K562 (cell line): ENCODE data around the gene YBX1. TPM values are rescaled to one million over a fixed set of nuclear protein-coding genes. Genes with fewer than 3 reads are reported as not detected.
A peak's percentile ranks its signal among the peaks of the same experiment; 100 is the strongest.

Experiments used
- BRF2 ChIP-seq: IDR thresholded peaks from 3 replicates; pipeline ENCODE4 v1.6.1; 2011; ENCODE audit warnings: borderline replicate concordance, mild to moderate bottlenecking; ENCODE audit not compliant: insufficient read length, insufficient read depth
- CBX3 ChIP-seq, 2 experiments: IDR thresholded peaks; 1 replicate in 1 of 2; 2 replicates in 1 of 2; pipeline ENCODE4 v1.6.1; 2012; ENCODE audit warnings: inconsistent platforms in 2 of 2, low read length in 2 of 2, borderline replicate concordance in 1 of 2, control low read depth in 1 of 2
- HDGF ChIP-seq: fragments of 450-650 bp; IDR thresholded peaks from 2 replicates; pipeline ENCODE4 v1.6.1; 2016
- HNRNPUL1 ChIP-seq: fragments of 200-400 bp; formaldehyde crosslinking; IDR thresholded peaks from 2 replicates; pipeline ENCODE4 v1.6.1; 2017; ENCODE audit warnings: low read length
- IRF1 ChIP-seq: sonication (generic); formaldehyde crosslinking; IDR thresholded peaks from 2 replicates; pipeline ENCODE4 v1.8.0; 2022; ENCODE audit warnings: missing genetic modification reagents, mild to moderate bottlenecking, borderline replicate concordance
- KAT7 ChIP-seq: sonication (generic); formaldehyde crosslinking; IDR thresholded peaks from 2 replicates; pipeline ENCODE4 v1.8.0; 2022; ENCODE audit warnings: missing genetic modification reagents, mild to moderate bottlenecking, borderline replicate concordance
- KHSRP ChIP-seq: fragments of 450-650 bp; IDR thresholded peaks from 2 replicates; pipeline ENCODE4 v1.6.1; 2017
- MIER1 ChIP-seq: fragments of 450-650 bp; IDR thresholded peaks from 2 replicates; pipeline ENCODE4 v1.6.1; 2016; ENCODE audit warnings: antibody characterized with exemption, mild to moderate bottlenecking, low read depth
- NCOA2 ChIP-seq, 2 experiments: fragments of 450-650 bp; IDR thresholded peaks; 2 replicates each; pipeline ENCODE4 v1.6.1; 2018; ENCODE audit warnings: mild to moderate bottlenecking in 2 of 2, moderate library complexity in 1 of 2; ENCODE audit not compliant: partially characterized antibody in 2 of 2
- NR2F6 ChIP-seq: fragments of 450-650 bp; formaldehyde crosslinking; IDR thresholded peaks from 2 replicates; pipeline ENCODE4 v1.4.0; 2020; ENCODE audit warnings: mild to moderate bottlenecking
- POLR2AphosphoS5 ChIP-seq: IDR thresholded peaks from 2 replicates; pipeline ENCODE4 v1.6.1; 2011; ENCODE audit warnings: mild to moderate bottlenecking, low read depth, low read length, moderate library complexity; ENCODE audit not compliant: control insufficient read depth, insufficient read depth
- RREB1 ChIP-seq: fragments of 250-450 bp; sonication (Bioruptor Pico); IDR thresholded peaks from 2 replicates; pipeline ENCODE4 v1.4.0; 2020
- SMC3 ChIP-seq: conservative IDR thresholded peaks from 2 replicates; pipeline ENCODE4 v1.6.1; 2011; ENCODE audit warnings: low read depth, low read length, improper control_type of control experiment; ENCODE audit not compliant: insufficient read depth
- SP1 ChIP-seq: sonication (generic); formaldehyde crosslinking; IDR thresholded peaks from 2 replicates; pipeline ENCODE4 v1.8.1; 2022; ENCODE audit warnings: mild to moderate bottlenecking, missing genetic modification reagents
- TRIM24 ChIP-seq, 2 experiments: fragments of 450-650 bp; IDR thresholded peaks; 2 replicates each; pipeline ENCODE4 v1.6.1; 2016
- ZBTB17 ChIP-seq: fragments of 450-650 bp; formaldehyde crosslinking; IDR thresholded peaks from 2 replicates; pipeline ENCODE4 v1.4.0; 2020; ENCODE audit warnings: mild to moderate bottlenecking
- ZNF197 ChIP-seq: fragments of 200-800 bp; sonication (Bioruptor generic); IDR thresholded peaks from 2 replicates; pipeline ENCODE4 v1.6.1; 2016; ENCODE audit warnings: low read depth, missing genetic modification characterization, missing compliant biosample characterization
- ZNF639 ChIP-seq, 2 experiments: fragments of 200-800 bp in 1 of 2; sonication (Bioruptor generic) in 1 of 2; sonication (generic) in 1 of 2; formaldehyde crosslinking in 1 of 2; IDR thresholded peaks in 1 of 2; conservative IDR thresholded peaks in 1 of 2; 2 replicates each; pipeline versions ENCODE4 v1.5.0 to v1.6.1; 2016 to 2020; ENCODE audit warnings: missing compliant biosample characterization in 1 of 2, missing genetic modification characterization in 1 of 2, missing genetic modification reagents in 1 of 2
- polyA plus RNA-seq, 8 experiments: library from polyadenylated mRNA; depleted of rRNA in 4 of 8; stranded (reverse) in 5 of 8; unstranded in 3 of 8; fragments of >200 nt; fragmentation: Nextera tagmentation in 2 of 8; fragmentation: Illumina TruSeq in 1 of 8; extraction: Ambion mirVana in 2 of 8; extraction: Trizol in 1 of 8; gene quantifications; 2 replicates each; pipeline versions ENCODE4 v1.2.1 to v1.2.3, GENCODE V29; 2011 to 2014; ENCODE audit warnings: inconsistent platforms in 1 of 8, missing spikeins in 1 of 8
- total RNA-seq, 7 experiments: library from RNA; depleted of rRNA in 6 of 7; stranded (reverse); fragments of >200 nt in 6 of 7; fragmentation: Illumina TruSeq in 2 of 7; extraction: Trizol in 2 of 7; gene quantifications; 2 replicates each; pipeline versions ENCODE4 v1.2.1 to v1.2.3, GENCODE V29; 2011 to 2021; ENCODE audit warnings: low replicate concordance in 1 of 7

YBX1 gene
- total and polyA plus RNA-seq, 9 of the 15 experiments (the other 6 are each of a cell fraction or from before 2014, with no cell fraction given) = 363 to 1,955 (median 1,216) TPM

GRCh38 chr1:42657981-42658876, 24.0 kb upstream of the YBX1 start, which contains the start of gene PPIH (continued):
- no peak for TF ChIP-seq KHSRP
- TF ChIP-seq ZNF197 (CRISPR knock-in tag) = no peak
- no peak for TF ChIP-seq NCOA2 (IDR thresholded peaks at IDR 0.05; ENCODE audit: partially characterized antibody in 2 of 2)
- no peak for TF ChIP-seq BRF2
- 0 out of 2 replicates have a peak, but pooled peaks have one; percentile 59 for TF ChIP-seq ZBTB17 (CRISPR knock-in tag)
- TF ChIP-seq HDGF = no peak
- peak in 1 of 2 experiments; percentile 86; a peak in 2 of 4 replicates for TF ChIP-seq ZNF639 (CRISPR knock-in tag; conservative IDR thresholded peaks at IDR 0.05 in 1 of 2, IDR thresholded peaks at IDR 0.05 in 1 of 2)
- TF ChIP-seq RREB1 (CRISPR knock-in tag) = no peak
- peak; percentile 95 for TF ChIP-seq SP1 (CRISPR knock-in tag)
- TF ChIP-seq MIER1 = no peak
- TF ChIP-seq IRF1 (CRISPR knock-in tag) = no peak
- no peak for TF ChIP-seq NR2F6 (CRISPR knock-in tag)
- peak in 1 of 2 experiments; percentile 89; a peak in 2 of 3 replicates for TF ChIP-seq CBX3 (IDR thresholded peaks at IDR 0.05; ENCODE audit: borderline replicate concordance in 1 of 2, low read length in 2 of 2)
- TF ChIP-seq SMC3 = no peak
- TF ChIP-seq POLR2AphosphoS5 = peak; percentile 89
- TF ChIP-seq TRIM24 (IDR thresholded peaks at IDR 0.05) = peak in 1 of 2 experiments; percentile 60; a peak in 2 of 4 replicates
- TF ChIP-seq KAT7 = peak; percentile 76; the same call in 1 of the 2 replicates
- no peak for TF ChIP-seq HNRNPUL1
